A673 (cell line): ENCODE results near the gene SYT8. TPM values are rescaled to one million over a fixed set of nuclear protein-coding genes. Genes with fewer than 3 reads are reported as not detected.

Experiments used
- BruUV-seq: library from RNA; stranded (reverse); fragments of 400-500 nt; replicated peaks from 2 replicates; lab custom pipeline; 2021; lab: Mats Ljungman, UMichigan
- CTCF ChIA-PET: fragments of 300-600 bp; sonication (Branson Sonifier 250); formaldehyde crosslinking; loops from one replicate; lab custom pipeline; 2022; ENCODE audit warnings: antibody characterized with exemption; lab: Charles Lee
- POLR2A ChIA-PET: fragments of 300-600 bp; sonication (Branson Sonifier 250); formaldehyde crosslinking; loops from one replicate; lab custom pipeline; 2022; ENCODE audit warnings: antibody characterized with exemption; ENCODE audit not compliant: low non-redundant PET; lab: Charles Lee
- DNase-seq: peaks from one replicate; pipeline ENCODE4 v3.0.0-alpha.2; 2015; ENCODE audit warnings: low spot score
- H3K27ac ChIP-seq: fragments of 200-600 bp; sonication (generic); 2 replicates; pipeline ENCODE4 v1.5.1; 2016; ENCODE audit warnings: mixed run types, low read depth, mild to moderate bottlenecking, mixed read lengths, antibody characterized with exemption, low read length; ENCODE audit not compliant: poor library complexity, severe bottlenecking
- H3K27me3 ChIP-seq: fragments of 200-600 bp; sonication (generic); replicated peaks from 2 replicates; pipeline ENCODE4 v1.6.1; 2017; ENCODE audit warnings: mixed run types, low read depth, mild to moderate bottlenecking, mixed read lengths, antibody characterized with exemption, low read length; ENCODE audit not compliant: insufficient read depth, poor library complexity
- H3K36me3 ChIP-seq: fragments of 200-600 bp; sonication (generic); 2 replicates; pipeline ENCODE4 v1.6.1; 2016; ENCODE audit warnings: mixed run types, mild to moderate bottlenecking, mixed read lengths, antibody characterized with exemption, low read length; ENCODE audit not compliant: insufficient read depth, poor library complexity, severe bottlenecking
- H3K4me1 ChIP-seq: fragments of 200-600 bp; sonication (generic); 2 replicates; pipeline ENCODE4 v1.6.1; 2017; ENCODE audit warnings: mixed run types, mild to moderate bottlenecking, mixed read lengths, antibody characterized with exemption, low read length; ENCODE audit not compliant: insufficient read depth, poor library complexity, severe bottlenecking
- H3K4me3 ChIP-seq: fragments of 200-600 bp; sonication (generic); 2 replicates; pipeline ENCODE4 v1.5.1; 2016; ENCODE audit warnings: low read depth, mixed run types, mild to moderate bottlenecking, mixed read lengths, low read length; ENCODE audit not compliant: poor library complexity, severe bottlenecking
- H3K9me3 ChIP-seq: fragments of 200-600 bp; sonication (generic); 2 replicates; pipeline ENCODE4 v1.6.1; 2016; ENCODE audit warnings: mixed run types, low read depth, mild to moderate bottlenecking, mixed read lengths, antibody characterized with exemption, low read length; ENCODE audit not compliant: poor library complexity, severe bottlenecking
- EZH2 ChIP-seq: fragments of 200-600 bp; sonication (generic); IDR thresholded peaks from 2 replicates; pipeline ENCODE4 v1.6.1; 2017; ENCODE audit warnings: borderline replicate concordance, low read depth, mild to moderate bottlenecking, mixed read lengths, antibody characterized with exemption, low read length; ENCODE audit not compliant: poor library complexity, severe bottlenecking
- intact Hi-C: fragments of 100-400 bp; cut with micrococcal nuclease; formaldehyde crosslinking; loops from one replicate; pipeline ENCODE4 v1.10.0; 2022; ENCODE audit not compliant: unreplicated experiment
- total RNA-seq: library from RNA; stranded (reverse); gene quantifications from 2 replicates; pipeline ENCODE4 v1.2.3, GENCODE V29; 2021
- TF ChIP-seq, protein P1 (sequence below): fragments of 300-800, 200-600 bp; sonication (generic); conservative IDR thresholded peaks from 2 replicates; pipeline ENCODE4 v1.5.1; 2017; ENCODE audit warnings: low read depth, mild to moderate bottlenecking, antibody characterized with exemption, low read length, moderate library complexity, mixed read lengths

The SYT8 gene
- total RNA-seq, 1 experiment from 2014 or later: not detected

DNA sequence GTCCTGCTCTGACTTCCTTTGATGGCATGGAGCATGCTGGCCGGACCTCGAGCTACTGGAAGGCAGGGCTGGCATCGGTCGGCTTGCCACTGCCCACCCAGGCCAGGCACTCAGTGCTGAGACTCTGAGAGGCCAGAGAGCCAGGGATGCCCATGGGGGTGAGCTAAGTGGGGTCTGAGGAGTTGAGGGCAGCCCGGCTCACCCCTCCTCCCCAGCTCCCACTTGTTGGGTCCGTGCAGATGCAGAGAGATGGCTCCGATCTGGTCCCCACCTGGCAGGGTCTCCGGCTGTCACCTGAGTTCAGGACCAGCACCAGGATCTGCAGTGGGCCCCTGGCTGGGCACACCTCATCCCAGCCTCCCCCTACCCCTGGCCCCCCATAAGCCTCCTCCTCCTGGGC is 31.4 kb downstream of the SYT8 start:
- Histone ChIP-seq H3K9me3 (no peaks in the 10 kb centered on the region), H3K27me3 (peaks cover 69% of the 10 kb centered on the region), H3K36me3 (no peaks in the 10 kb centered on the region), H3K27ac (no peak overlapping the region), H3K4me3 (no peak overlapping the region), H3K4me1 (no peaks in the 10 kb centered on the region)
- ChIA-PET POLR2A (no interaction called here), CTCF (no interaction called here)
- no TSS peak for BruUV-seq
- intact Hi-C loops: no loop called here
- no peak for DNase-seq
- TF ChIP-seq EZH2: no peak

GRCh38 chr11:1866776-1867175 is 32.0 kb downstream of the SYT8 start:
- Histone ChIP-seq H3K9me3 (no peaks in the 10 kb centered on the region), H3K4me1 (no peaks in the 10 kb centered on the region), H3K36me3 (no peaks in the 10 kb centered on the region), H3K4me3 (no peak overlapping the region), H3K27ac (no peak overlapping the region), H3K27me3 (peaks cover 74% of the 10 kb centered on the region)
- BruUV-seq: no TSS peak
- no peak for DNase-seq
- CTCF ChIA-PET: no interaction called here
- TF ChIP-seq, protein P1, sequence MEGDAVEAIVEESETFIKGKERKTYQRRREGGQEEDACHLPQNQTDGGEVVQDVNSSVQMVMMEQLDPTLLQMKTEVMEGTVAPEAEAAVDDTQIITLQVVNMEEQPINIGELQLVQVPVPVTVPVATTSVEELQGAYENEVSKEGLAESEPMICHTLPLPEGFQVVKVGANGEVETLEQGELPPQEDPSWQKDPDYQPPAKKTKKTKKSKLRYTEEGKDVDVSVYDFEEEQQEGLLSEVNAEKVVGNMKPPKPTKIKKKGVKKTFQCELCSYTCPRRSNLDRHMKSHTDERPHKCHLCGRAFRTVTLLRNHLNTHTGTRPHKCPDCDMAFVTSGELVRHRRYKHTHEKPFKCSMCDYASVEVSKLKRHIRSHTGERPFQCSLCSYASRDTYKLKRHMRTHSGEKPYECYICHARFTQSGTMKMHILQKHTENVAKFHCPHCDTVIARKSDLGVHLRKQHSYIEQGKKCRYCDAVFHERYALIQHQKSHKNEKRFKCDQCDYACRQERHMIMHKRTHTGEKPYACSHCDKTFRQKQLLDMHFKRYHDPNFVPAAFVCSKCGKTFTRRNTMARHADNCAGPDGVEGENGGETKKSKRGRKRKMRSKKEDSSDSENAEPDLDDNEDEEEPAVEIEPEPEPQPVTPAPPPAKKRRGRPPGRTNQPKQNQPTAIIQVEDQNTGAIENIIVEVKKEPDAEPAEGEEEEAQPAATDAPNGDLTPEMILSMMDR: no peak
- no peak for TF ChIP-seq EZH2
- intact Hi-C loops: no loop called here
- POLR2A ChIA-PET: no interaction called here

DNA sequence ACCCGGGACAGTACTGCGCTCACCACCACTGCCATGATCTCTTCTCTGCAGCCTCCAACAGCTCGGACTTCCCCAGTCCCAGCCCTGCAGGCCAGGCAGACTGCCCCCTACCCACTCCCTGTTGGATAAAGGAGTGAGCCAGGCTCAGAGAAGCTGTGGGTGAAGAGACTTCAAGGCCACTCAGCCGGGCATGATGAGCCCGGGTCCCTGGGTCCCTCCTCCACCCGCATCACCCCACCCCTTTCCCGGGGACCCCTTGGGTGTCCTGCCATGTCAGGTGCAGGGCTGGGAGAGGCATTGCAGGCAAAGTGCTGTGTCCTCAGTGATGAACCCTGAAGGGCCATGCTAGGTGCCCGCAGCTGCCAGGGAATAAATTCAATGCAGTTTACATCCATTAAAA is 32.6 kb downstream of the SYT8 start:
- no peak for DNase-seq
- Histone ChIP-seq H3K4me3 (no peak overlapping the region), H3K9me3 (no peaks in the 10 kb centered on the region), H3K36me3 (no peaks in the 10 kb centered on the region), H3K27me3 (peaks cover 78% of the 10 kb centered on the region), H3K4me1 (no peaks in the 10 kb centered on the region), H3K27ac (no peak overlapping the region)
- intact Hi-C loops: no loop called here
- TF ChIP-seq, protein P1: no peak
- TF ChIP-seq EZH2: no peak
- BruUV-seq: no TSS peak
- CTCF ChIA-PET: no interaction called here
- POLR2A ChIA-PET: no interaction called here

DNA sequence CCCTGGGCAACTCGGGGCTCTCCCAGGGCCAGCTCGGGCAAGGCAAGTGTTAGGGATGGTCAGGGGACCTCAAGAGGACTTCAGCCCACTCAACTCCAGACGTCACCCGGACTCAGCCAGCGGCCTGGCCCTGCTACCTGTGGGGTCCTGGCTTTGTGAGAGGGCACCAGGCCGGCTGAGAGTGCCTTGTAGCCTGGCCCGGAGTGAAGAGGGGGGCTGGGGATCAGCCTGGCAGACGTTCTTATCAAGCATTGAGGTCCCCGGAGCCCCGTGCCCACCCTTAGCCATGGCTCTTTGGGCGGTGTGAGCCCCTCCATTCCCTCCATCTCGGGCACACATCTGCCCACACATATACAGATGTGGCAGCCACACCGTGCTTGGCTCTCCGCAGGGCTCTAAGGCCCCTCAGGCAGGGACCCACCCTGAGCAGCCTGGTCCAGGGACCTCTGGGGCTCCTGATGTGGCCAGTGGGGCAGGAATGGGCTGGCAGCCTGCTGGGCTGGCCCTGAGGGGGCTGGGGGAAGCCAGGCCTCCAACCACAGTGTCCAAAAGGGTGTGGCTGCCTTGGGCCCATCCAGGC is 33.4 kb downstream of the SYT8 start:
- no peak for TF ChIP-seq EZH2
- TF ChIP-seq, protein P1: no peak
- Histone ChIP-seq H3K27ac (no peak overlapping the region), H3K4me3 (no peak overlapping the region), H3K36me3 (no peaks in the 10 kb centered on the region), H3K9me3 (no peaks in the 10 kb centered on the region), H3K27me3 (peaks cover 78% of the 10 kb centered on the region), H3K4me1 (no peaks in the 10 kb centered on the region)
- DNase-seq: no peak
- POLR2A ChIA-PET: no interaction called here
- BruUV-seq: no TSS peak
- intact Hi-C loops: no loop called here
- CTCF ChIA-PET: no interaction called here
